Vagina (tissue), 2 donors: ENCODE data around the gene GRAMD1B.

ENCODE experiments used
- CTCF ChIP-seq, 3 experiments: fragments of 450-650 bp in 2 of 3; fragments of 200-600 bp in 1 of 3; sonication (generic) in 1 of 3; IDR thresholded peaks; one replicate each; pipeline ENCODE4 v1.5.1; 2017 to 2019; ENCODE audit warnings: antibody characterized with exemption in 3 of 3, mild to moderate bottlenecking in 2 of 3, moderate library complexity in 2 of 3
- POLR2A ChIP-seq, 2 donors: fragments of 450-650 bp; IDR thresholded peaks; one replicate each; pipeline ENCODE4 v1.6.1; 2017; ENCODE audit warnings: antibody characterized with exemption in 2 of 2, mild to moderate bottlenecking in 2 of 2, moderate library complexity in 2 of 2
- POLR2AphosphoS5 ChIP-seq, 2 donors: sonication (generic); formaldehyde crosslinking; IDR thresholded peaks; one replicate each; pipeline ENCODE4 v1.9.0; 2017; ENCODE audit warnings: antibody characterized with exemption in 2 of 2, mild to moderate bottlenecking in 2 of 2, low read depth in 1 of 2; ENCODE audit not compliant: insufficient read depth in 1 of 2

DNA sequence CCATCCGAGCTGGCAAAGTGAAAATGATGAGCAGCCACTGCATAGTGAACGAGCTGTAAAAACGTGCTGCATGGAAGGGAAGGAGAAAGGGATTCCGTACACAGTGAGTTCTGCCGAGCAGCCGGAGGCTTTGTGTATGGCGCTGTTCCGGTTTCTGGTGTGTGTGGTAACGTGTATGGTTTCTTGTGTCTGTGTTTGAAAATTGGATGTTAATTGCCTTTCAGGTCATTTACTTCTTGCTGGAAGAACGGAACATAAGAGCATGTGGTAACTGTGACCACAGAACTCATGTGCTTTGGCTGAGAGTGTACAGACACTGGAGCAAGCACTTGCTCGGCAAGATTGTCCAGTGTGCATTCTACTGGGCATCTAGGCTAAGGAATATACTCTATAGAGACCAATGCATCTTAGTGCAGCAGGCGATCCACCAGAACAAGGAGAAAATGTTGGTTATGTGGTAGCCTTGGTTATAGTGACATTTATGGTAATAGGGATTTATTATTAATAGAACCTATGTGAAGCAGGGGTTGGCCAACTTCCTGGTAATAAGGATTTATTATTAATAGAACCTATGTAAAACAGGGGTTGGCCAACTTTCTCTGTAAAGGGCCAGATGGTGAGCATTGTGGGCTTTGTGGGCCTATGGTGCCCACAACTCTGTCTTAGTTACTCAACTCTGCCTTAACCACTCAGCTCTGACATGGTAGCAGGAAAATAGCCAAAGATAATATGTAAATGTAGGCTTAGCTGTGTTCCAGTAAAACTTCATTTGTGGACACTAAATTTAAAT, 49.2 kb downstream of the GRAMD1B start:
- TF ChIP-seq POLR2AphosphoS5 (IDR thresholded peaks at IDR 0.05; ENCODE audit: insufficient read depth in 1 of 2, low read depth in 1 of 2), result no peak
- TF ChIP-seq POLR2A (IDR thresholded peaks at IDR 0.05), result no peak
- TF ChIP-seq CTCF (IDR thresholded peaks at IDR 0.05), result no peak
